Liver (tissue), 9 donors: ENCODE measurements around the gene POFUT2. TPM values are rescaled to one million over a fixed set of nuclear protein-coding genes. Genes with fewer than 3 reads are reported as not detected.

Source experiments
- DNase-seq: peaks from one replicate; pipeline ENCODE4 v3.0.0-alpha.2; 2017; ENCODE audit warnings: low spot score
- H3K27ac ChIP-seq, 2 donors: one replicate each; pipeline ENCODE4 v1.7.0; 2013; ENCODE audit warnings: inconsistent platforms in 2 of 2, low read length in 2 of 2, control low read depth in 1 of 2, low read depth in 1 of 2, mild to moderate bottlenecking in 1 of 2
- H3K27me3 ChIP-seq, 4 donors: one replicate each; pipeline versions ENCODE4 v1.6.1 to v1.7.0; 2013; ENCODE audit warnings: low read length in 3 of 4, inconsistent platforms in 1 of 4, mild to moderate bottlenecking in 1 of 4, moderate library complexity in 1 of 4; ENCODE audit not compliant: control insufficient read depth in 4 of 4, insufficient read depth in 4 of 4
- H3K36me3 ChIP-seq, 4 donors: one replicate each; pipeline versions ENCODE4 v1.6.1 to v1.7.0; 2013; ENCODE audit warnings: low read length in 3 of 4, mild to moderate bottlenecking in 3 of 4, low read depth in 1 of 4, moderate library complexity in 1 of 4; ENCODE audit not compliant: control insufficient read depth in 4 of 4, insufficient read depth in 3 of 4
- H3K4me1 ChIP-seq, 4 donors: one replicate each; pipeline versions ENCODE4 v1.6.1 to v1.7.0; 2013; ENCODE audit warnings: low read length in 3 of 4, mild to moderate bottlenecking in 3 of 4, moderate library complexity in 1 of 4; ENCODE audit not compliant: control insufficient read depth in 4 of 4, insufficient read depth in 4 of 4
- H3K4me3 ChIP-seq, 3 donors: one replicate each; pipeline versions ENCODE4 v1.6.1 to v1.7.0; 2013; ENCODE audit warnings: low read length in 3 of 3, control low read depth in 1 of 3, low read depth in 1 of 3, mild to moderate bottlenecking in 1 of 3
- H3K9ac ChIP-seq, 2 donors: one replicate each; pipeline ENCODE4 v1.7.0; 2013; ENCODE audit warnings: low read length in 2 of 2, mild to moderate bottlenecking in 2 of 2, moderate library complexity in 2 of 2, control low read depth in 1 of 2, low read depth in 1 of 2
- H3K9me3 ChIP-seq, 4 donors: one replicate each; pipeline versions ENCODE4 v1.6.1 to v1.7.0; 2013; ENCODE audit warnings: low read length in 3 of 4; ENCODE audit not compliant: control insufficient read depth in 4 of 4
- ATF3 ChIP-seq: IDR thresholded peaks from 2 replicates; pipeline ENCODE4 v1.6.1; 2016; ENCODE audit warnings: antibody characterized with exemption
- CTCF ChIP-seq: fragments of 150-350 bp; IDR thresholded peaks from 2 replicates; pipeline ENCODE4 v1.5.1; 2017; ENCODE audit warnings: improper control_type of control experiment, low read depth, low read length; ENCODE audit not compliant: missing input control
- EGR1 ChIP-seq, 2 donors: IDR thresholded peaks; 2 replicates each; pipeline ENCODE4 v1.6.1; 2016 to 2018; ENCODE audit warnings: antibody characterized with exemption in 2 of 2, low read depth in 2 of 2
- FOXA1 ChIP-seq: IDR thresholded peaks from 2 replicates; pipeline ENCODE4 v1.6.1; 2016; ENCODE audit warnings: antibody characterized with exemption
- FOXA2 ChIP-seq: IDR thresholded peaks from 2 replicates; pipeline ENCODE4 v1.6.1; 2016; ENCODE audit warnings: antibody characterized with exemption
- GABPA ChIP-seq, 2 donors: IDR thresholded peaks in 1 of 2; conservative IDR thresholded peaks in 1 of 2; 2 replicates each; pipeline ENCODE4 v1.6.1; 2016; ENCODE audit warnings: antibody characterized with exemption in 2 of 2, mild to moderate bottlenecking in 1 of 2, moderate library complexity in 1 of 2
- HNF4A ChIP-seq, 2 donors: conservative IDR thresholded peaks; 2 replicates each; pipeline ENCODE4 v1.6.1; 2016; ENCODE audit warnings: antibody characterized with exemption in 2 of 2, mild to moderate bottlenecking in 2 of 2
- HNF4G ChIP-seq: IDR thresholded peaks from 2 replicates; pipeline ENCODE4 v1.6.1; 2016; ENCODE audit warnings: antibody characterized with exemption
- JUND ChIP-seq, 2 donors: IDR thresholded peaks; 2 replicates each; pipeline ENCODE4 v1.6.1; 2016; ENCODE audit warnings: antibody characterized with exemption in 2 of 2
- MAX ChIP-seq: IDR thresholded peaks from 2 replicates; pipeline ENCODE4 v1.6.1; 2016; ENCODE audit warnings: antibody characterized with exemption
- NR2F2 ChIP-seq: IDR thresholded peaks from 2 replicates; pipeline ENCODE4 v1.6.1; 2016; ENCODE audit warnings: antibody characterized with exemption
- RAD21 ChIP-seq, 2 donors: IDR thresholded peaks; 2 replicates each; pipeline ENCODE4 v1.6.1; 2016; ENCODE audit warnings: antibody characterized with exemption in 2 of 2, mild to moderate bottlenecking in 2 of 2
- REST ChIP-seq: IDR thresholded peaks from 2 replicates; pipeline ENCODE4 v1.6.1; 2016; ENCODE audit warnings: antibody characterized with exemption, mild to moderate bottlenecking
- RXRA ChIP-seq, 2 donors: IDR thresholded peaks; 2 replicates each; pipeline ENCODE4 v1.6.1; 2017 to 2018; ENCODE audit warnings: antibody characterized with exemption in 2 of 2, mild to moderate bottlenecking in 1 of 2
- SP1 ChIP-seq: IDR thresholded peaks from 2 replicates; pipeline ENCODE4 v1.6.1; 2018; ENCODE audit warnings: antibody characterized with exemption, mild to moderate bottlenecking
- TAF1 ChIP-seq: conservative IDR thresholded peaks from 2 replicates; pipeline ENCODE4 v1.6.1; 2016; ENCODE audit warnings: antibody characterized with exemption, mild to moderate bottlenecking
- YY1 ChIP-seq: IDR thresholded peaks from 2 replicates; pipeline ENCODE4 v1.6.1; 2016; ENCODE audit warnings: antibody characterized with exemption, mild to moderate bottlenecking
- ZBTB33 ChIP-seq: IDR thresholded peaks from 2 replicates; pipeline ENCODE4 v1.6.1; 2016; ENCODE audit warnings: antibody characterized with exemption
- WGBS: extraction: QIAGEN DNeasy Blood & Tissue Kit; methylation state at CpG from one replicate; pipeline ENCODE4 v1.1.7; 2013; 5-methylcytosine and 5-hydroxymethylcytosine counted together
- polyA plus RNA-seq, 2 donors: library from polyadenylated mRNA; stranded (reverse) in 1 of 2; unstranded in 1 of 2; fragments of 200-250 nt in 1 of 2; fragments of >200 nt in 1 of 2; fragmentation: Nextera tagmentation in 1 of 2; extraction: Ambion mirVana in 1 of 2; gene quantifications; one replicate each; pipeline versions ENCODE4 v1.2.1 to v1.2.3, GENCODE V29; 2013 to 2015
- total RNA-seq, 2 donors: library from RNA; depleted of rRNA; stranded (reverse); fragments of >200 nt; gene quantifications; one replicate each; pipeline ENCODE4 v1.2.3, GENCODE V29; 2014
- donor health status: healthy.
- donor health status: healthy.
- donor health status: healthy.
- donor health status: healthy.
- donor health status: healthy.

Gene POFUT2
- total and polyA plus RNA-seq, 4 donors = 3.3 to 15.6 (median 7.9) TPM

GRCh38 chr21:45215213-45215612 lies 72.5 kb downstream of the POFUT2 start:
- 85% methylated on average over 2 of the region's 2 CpGs for WGBS
- H3K4me3 ChIP-seq = no peak overlapping the region
- H3K4me1 ChIP-seq = no peaks in the 10 kb centered on the region
- no peak for TF ChIP-seq HNF4G
- TF ChIP-seq HNF4A (conservative IDR thresholded peaks at IDR 0.05) = no peak
- no peak for TF ChIP-seq SP1
- no peak for TF ChIP-seq RAD21 (IDR thresholded peaks at IDR 0.05)
- TF ChIP-seq GABPA (IDR thresholded peaks at IDR 0.05 in 1 of 2, conservative IDR thresholded peaks at IDR 0.05 in 1 of 2) = no peak
- TF ChIP-seq EGR1 (IDR thresholded peaks at IDR 0.05; ENCODE audit: low read depth in 2 of 2) = no peak
- TF ChIP-seq YY1 = no peak
- TF ChIP-seq FOXA2 = no peak
- TF ChIP-seq JUND (IDR thresholded peaks at IDR 0.05) = no peak
- no peak for TF ChIP-seq RXRA (IDR thresholded peaks at IDR 0.05)
- no peak for TF ChIP-seq NR2F2
- no peak for TF ChIP-seq CTCF
- TF ChIP-seq MAX = no peak
- no peak for TF ChIP-seq REST
- no peak for TF ChIP-seq TAF1
- no peak for TF ChIP-seq ATF3
- no peak for TF ChIP-seq ZBTB33
- TF ChIP-seq FOXA1 = no peak
- DNase-seq = no peak
- no peaks in the 10 kb centered on the region for H3K9me3 ChIP-seq
- no peak overlapping the region for H3K27ac ChIP-seq
- no peak overlapping the region for H3K9ac ChIP-seq
- peaks cover 0 to 3% (median 0%) of the 10 kb centered on the region in 4 donors for H3K36me3 ChIP-seq
- no peaks in the 10 kb centered on the region for H3K27me3 ChIP-seq

Other genes starting within 250 kb of the POFUT2 start
- gene ADARB1, start 213.3 kb downstream of the POFUT2 start, total RNA-seq = 1 to 10 TPM; 3.1 to 7.8 TPM
- 1 to 10 TPM; 1.6 to 2.6 TPM for gene ADARB1, start 213.3 kb downstream of the POFUT2 start, polyA plus RNA-seq
- gene COL18A1, start 117.3 kb upstream of the POFUT2 start, total RNA-seq = 100 to 1,000 TPM; 209 to 308 TPM
- gene COL18A1, start 117.3 kb upstream of the POFUT2 start, polyA plus RNA-seq = 100 to 1,000 TPM in 1 of 2 donors, 10 to 100 TPM in 1; 44.9 to 255 TPM